K562 (cell line): ENCODE data around the gene ZNF407.

ENCODE experiments used
- CHD1 ChIP-seq: fragments of 200-600 bp; sonication (generic); IDR thresholded peaks from one replicate; pipeline ENCODE4 v1.6.1; 2012; ENCODE audit warnings: mild to moderate bottlenecking, moderate library complexity, low read length, inconsistent platforms
- JUND ChIP-seq, 2 experiments: IDR thresholded peaks; 2 replicates in 1 of 2; 3 replicates in 1 of 2; pipeline ENCODE4 v1.6.1; 2011; ENCODE audit warnings: borderline replicate concordance in 2 of 2, low read depth in 2 of 2, low read length in 2 of 2, improper control_type of control experiment in 1 of 2, missing biosample characterization in 1 of 2, missing genetic modification characterization in 1 of 2, missing genetic modification reagents in 1 of 2
- KHSRP ChIP-seq: fragments of 450-650 bp; IDR thresholded peaks from 2 replicates; pipeline ENCODE4 v1.6.1; 2017
- NRF1 ChIP-seq, 2 experiments: fragments of 450-650 bp; IDR thresholded peaks in 1 of 2; conservative IDR thresholded peaks in 1 of 2; 2 replicates each; pipeline ENCODE4 v1.6.1; 2014; ENCODE audit warnings: mild to moderate bottlenecking in 2 of 2
- POLR2AphosphoS5 ChIP-seq: IDR thresholded peaks from 2 replicates; pipeline ENCODE4 v1.6.1; 2011; ENCODE audit warnings: mild to moderate bottlenecking, low read depth, low read length, moderate library complexity; ENCODE audit not compliant: control insufficient read depth, insufficient read depth
- ZNF121 ChIP-seq: sonication (generic); formaldehyde crosslinking; conservative IDR thresholded peaks from 2 replicates; pipeline ENCODE4 v1.8.0; 2022; ENCODE audit warnings: missing genetic modification reagents
- TF ChIP-seq, protein P1 (sequence below), 2 experiments: fragments of 450-650 bp; IDR thresholded peaks; 2 replicates each; pipeline ENCODE4 v1.6.1; 2016; ENCODE audit warnings: mild to moderate bottlenecking in 2 of 2, borderline replicate concordance in 1 of 2, low read depth in 1 of 2, moderate library complexity in 1 of 2

DNA sequence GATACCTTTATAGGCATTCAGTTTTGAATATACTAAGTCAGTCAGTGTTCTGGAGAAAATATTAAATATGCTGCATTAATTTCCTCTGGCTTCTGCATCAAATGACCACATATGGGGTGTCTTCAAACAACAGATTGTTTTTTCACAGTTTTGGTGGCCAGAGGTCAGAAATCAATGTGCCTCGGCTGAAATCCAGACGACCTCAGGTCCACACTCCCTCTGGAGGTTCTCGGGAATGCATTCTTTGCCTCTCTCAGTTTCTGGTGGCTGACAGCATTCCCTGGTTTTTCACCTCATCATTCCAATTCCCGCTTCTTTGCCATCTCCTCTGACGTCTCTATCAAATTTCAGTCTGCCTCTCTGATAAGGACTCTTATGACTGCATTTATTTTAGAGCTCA, 142.3 kb downstream of the ZNF407 start:
- TF ChIP-seq ZNF121 (CRISPR knock-in tag), result no peak
- no peak for TF ChIP-seq NRF1 (conservative IDR thresholded peaks at IDR 0.05 in 1 of 2, IDR thresholded peaks at IDR 0.05 in 1 of 2)
- TF ChIP-seq JUND (IDR thresholded peaks at IDR 0.05; ENCODE audit: borderline replicate concordance, low read depth, low read length), result no peak
- TF ChIP-seq JUND (tag; IDR thresholded peaks at IDR 0.05; ENCODE audit: borderline replicate concordance, low read depth, low read length), result no peak
- no peak for TF ChIP-seq CHD1
- TF ChIP-seq, protein P1, sequence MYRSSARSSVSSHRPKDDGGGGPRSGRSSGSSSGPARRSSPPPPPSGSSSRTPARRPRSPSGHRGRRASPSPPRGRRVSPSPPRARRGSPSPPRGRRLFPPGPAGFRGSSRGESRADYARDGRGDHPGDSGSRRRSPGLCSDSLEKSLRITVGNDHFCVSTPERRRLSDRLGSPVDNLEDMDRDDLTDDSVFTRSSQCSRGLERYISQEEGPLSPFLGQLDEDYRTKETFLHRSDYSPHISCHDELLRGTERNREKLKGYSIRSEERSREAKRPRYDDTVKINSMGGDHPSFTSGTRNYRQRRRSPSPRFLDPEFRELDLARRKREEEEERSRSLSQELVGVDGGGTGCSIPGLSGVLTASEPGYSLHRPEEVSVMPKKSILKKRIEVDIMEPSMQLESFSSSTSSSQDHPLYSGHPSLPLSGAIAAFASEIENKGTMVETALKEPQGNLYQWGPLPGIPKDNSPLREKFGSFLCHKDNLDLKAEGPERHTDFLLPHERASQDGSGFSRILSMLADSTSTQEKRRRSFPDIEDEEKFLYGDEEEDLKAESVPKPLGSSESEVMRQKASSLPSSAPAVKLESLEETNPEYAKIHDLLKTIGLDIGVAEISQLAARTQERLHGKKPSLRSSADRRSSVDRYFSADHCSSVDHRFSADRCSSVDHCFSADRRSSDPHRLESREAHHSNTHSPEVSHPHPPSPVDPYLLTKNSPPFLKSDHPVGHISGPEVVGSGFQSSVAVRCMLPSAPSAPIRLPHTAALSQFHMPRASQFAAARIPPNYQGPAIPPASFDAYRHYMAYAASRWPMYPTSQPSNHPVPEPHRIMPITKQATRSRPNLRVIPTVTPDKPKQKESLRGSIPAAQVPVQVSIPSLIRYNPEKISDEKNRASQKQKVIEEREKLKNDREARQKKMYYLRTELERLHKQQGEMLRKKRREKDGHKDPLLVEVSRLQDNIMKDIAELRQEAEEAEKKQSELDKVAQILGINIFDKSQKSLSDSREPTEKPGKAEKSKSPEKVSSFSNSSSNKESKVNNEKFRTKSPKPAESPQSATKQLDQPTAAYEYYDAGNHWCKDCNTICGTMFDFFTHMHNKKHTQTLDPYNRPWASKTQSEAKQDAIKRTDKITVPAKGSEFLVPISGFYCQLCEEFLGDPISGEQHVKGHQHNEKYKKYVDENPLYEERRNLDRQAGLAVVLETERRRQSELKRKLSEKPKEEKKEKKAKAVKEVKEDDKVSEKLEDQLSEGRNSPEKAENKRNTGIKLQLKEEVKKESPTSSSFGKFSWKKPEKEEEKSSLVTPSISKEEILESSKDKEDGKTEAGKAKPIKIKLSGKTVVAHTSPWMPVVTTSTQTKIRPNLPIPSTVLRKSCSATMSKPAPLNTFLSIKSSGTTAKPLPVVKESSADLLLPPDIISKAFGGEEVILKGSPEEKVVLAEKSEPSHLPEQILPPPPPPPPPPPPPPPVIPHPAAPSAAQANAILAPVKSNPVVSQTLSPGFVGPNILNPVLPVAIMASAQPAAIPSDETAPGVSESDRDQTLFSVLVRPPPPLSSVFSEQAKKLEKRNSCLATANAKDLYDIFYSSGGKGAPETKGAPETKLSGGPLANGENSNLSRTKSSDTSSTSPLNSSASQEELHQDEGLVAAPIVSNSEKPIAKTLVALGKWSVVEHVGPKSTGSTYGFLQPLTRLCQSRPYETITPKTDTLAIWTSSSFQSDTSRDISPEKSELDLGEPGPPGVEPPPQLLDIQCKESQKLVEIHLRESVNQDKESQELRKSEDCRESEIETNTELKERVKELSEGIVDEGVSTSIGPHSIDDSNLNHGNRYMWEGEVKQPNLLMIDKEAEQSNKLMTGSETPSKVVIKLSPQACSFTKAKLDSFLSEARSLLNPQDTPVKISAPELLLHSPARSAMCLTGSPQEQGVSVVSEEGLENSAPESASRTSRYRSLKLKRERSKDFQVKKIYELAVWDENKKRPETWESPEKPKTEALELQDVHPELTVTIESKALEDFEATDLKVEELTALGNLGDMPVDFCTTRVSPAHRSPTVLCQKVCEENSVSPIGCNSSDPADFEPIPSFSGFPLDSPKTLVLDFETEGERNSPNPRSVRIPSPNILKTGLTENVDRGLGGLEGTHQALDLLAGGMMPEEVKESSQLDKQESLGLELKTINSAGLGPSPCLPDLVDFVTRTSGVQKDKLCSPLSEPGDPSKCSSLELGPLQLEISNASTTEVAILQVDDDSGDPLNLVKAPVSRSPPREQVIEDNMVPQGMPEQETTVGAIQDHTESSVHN (IDR thresholded peaks at IDR 0.05; ENCODE audit: borderline replicate concordance in 1 of 2, low read depth in 1 of 2), result no peak
- no peak for TF ChIP-seq KHSRP
- no peak for TF ChIP-seq POLR2AphosphoS5
